A673 (cell line): Measurements from ENCODE around the gene GNAI2.
"Not testable (repeated sequence)": the region's sequence is repeated elsewhere in the genome, so short reads cannot be mapped to it uniquely, and the experiment has no call there.

Source experiments
- EZH2 ChIP-seq: fragments of 200-600 bp; sonication (generic); IDR thresholded peaks from 2 replicates; pipeline ENCODE4 v1.6.1; 2017; ENCODE audit warnings: borderline replicate concordance, low read depth, mild to moderate bottlenecking, mixed read lengths, antibody characterized with exemption, low read length; ENCODE audit not compliant: poor library complexity, severe bottlenecking
- TF ChIP-seq, protein P1 (sequence below): fragments of 300-800, 200-600 bp; sonication (generic); conservative IDR thresholded peaks from 2 replicates; pipeline ENCODE4 v1.5.1; 2017; ENCODE audit warnings: low read depth, mild to moderate bottlenecking, antibody characterized with exemption, low read length, moderate library complexity, mixed read lengths

DNA sequence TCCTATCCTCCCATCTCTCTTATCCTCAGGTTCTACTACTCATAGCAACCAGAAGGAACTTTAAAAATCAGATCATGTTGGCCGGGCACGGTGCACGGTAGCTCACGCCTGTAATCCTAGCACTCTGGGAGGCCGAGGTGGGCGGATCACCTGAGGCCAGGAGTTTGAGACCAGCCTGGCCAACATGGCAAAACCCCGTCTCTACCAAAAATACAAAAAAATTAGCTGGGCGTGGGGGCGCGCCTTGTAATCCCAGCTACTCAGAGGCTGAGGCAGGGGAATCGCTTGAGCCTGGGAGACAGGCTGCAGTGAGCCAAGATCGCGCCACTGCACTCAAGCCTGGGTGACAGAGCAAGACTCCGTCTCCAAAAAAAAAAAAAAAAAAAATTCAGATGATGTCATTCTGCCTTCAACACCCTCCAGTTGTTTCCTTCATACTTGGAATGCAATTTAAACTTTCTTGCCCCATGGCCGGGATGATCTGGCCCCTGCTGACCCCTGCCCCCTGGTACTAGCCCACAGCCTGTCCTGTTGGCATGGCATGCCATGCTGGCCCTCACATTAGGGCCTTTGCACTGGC lies 7.7 kb upstream of the GNAI2 start:
- TF ChIP-seq, protein P1, sequence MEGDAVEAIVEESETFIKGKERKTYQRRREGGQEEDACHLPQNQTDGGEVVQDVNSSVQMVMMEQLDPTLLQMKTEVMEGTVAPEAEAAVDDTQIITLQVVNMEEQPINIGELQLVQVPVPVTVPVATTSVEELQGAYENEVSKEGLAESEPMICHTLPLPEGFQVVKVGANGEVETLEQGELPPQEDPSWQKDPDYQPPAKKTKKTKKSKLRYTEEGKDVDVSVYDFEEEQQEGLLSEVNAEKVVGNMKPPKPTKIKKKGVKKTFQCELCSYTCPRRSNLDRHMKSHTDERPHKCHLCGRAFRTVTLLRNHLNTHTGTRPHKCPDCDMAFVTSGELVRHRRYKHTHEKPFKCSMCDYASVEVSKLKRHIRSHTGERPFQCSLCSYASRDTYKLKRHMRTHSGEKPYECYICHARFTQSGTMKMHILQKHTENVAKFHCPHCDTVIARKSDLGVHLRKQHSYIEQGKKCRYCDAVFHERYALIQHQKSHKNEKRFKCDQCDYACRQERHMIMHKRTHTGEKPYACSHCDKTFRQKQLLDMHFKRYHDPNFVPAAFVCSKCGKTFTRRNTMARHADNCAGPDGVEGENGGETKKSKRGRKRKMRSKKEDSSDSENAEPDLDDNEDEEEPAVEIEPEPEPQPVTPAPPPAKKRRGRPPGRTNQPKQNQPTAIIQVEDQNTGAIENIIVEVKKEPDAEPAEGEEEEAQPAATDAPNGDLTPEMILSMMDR, result not testable (repeated sequence)
- not testable (repeated sequence) for TF ChIP-seq EZH2
